HG03196 (cell line): ENCODE results near the gene KCNA3.

Source experiments
- ATAC-seq: cut with Tn5 transposase; IDR thresholded peaks from one replicate; pipeline ENCODE4 v1.9.1; 2021; ENCODE audit not compliant: unreplicated experiment

KCNA3 gene

DNA sequence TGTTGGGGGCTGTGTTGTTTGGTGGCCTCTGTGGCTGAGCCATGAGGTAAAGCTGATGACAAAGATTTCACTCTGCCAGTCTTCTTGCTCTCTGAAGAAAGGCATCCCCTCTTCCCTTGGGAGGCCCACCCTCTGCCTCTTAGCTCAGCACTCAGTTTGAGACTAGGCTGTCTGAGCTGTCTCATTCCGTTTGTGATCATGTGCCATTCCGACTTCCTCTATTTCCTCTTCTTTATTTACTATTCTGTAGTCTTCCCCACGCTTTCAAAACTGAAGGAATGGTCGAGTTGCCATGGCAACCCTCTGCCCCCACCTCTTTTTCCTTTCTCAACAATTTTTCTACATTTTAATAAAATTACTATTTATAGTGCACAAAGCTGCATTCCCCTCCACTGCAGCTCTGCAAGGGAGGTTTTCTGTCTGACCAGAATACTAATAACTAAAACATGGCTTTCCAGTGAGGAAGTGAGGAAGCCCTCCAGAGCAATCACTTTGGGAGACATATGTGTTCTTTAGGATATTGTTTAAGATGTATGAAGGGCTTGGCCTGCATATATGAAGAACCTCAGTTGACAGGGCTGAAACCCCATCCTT, 30.8 kb downstream of the KCNA3 start:
- no peak for ATAC-seq

GRCh38 chr1:110639724-110640386, 34.9 kb downstream of the KCNA3 start:
- no peak for ATAC-seq

DNA sequence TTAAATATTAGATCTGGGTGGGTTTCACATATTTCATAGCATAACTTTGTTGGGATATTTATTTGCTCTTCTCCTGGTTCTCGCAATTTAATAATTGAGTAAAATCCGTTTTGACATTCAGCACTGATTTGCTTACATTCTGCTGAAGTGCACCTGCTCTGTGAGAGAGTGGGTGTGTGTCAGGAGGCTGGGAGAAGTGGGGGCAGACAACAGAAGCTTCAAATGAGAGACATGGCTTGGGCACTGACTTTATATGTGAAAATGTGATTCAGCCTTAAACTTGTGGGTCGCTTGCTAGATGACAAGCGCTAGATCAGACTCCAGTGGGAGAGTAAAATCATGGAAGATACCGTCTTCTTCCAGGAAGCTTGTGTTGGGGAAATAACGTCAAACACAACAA, 36.2 kb downstream of the KCNA3 start:
- no peak for ATAC-seq

- ATAC-seq = no peak
These were observed 36.7 kb downstream of the KCNA3 start for GRCh38 chr1:110638058-110638457.

GRCh38 chr1:110637475-110637874, 37.3 kb downstream of the KCNA3 start:
- ATAC-seq = no peak

- ATAC-seq = no peak
These were observed 38.4 kb downstream of the KCNA3 start for GRCh38 chr1:110636149-110636935.

DNA sequence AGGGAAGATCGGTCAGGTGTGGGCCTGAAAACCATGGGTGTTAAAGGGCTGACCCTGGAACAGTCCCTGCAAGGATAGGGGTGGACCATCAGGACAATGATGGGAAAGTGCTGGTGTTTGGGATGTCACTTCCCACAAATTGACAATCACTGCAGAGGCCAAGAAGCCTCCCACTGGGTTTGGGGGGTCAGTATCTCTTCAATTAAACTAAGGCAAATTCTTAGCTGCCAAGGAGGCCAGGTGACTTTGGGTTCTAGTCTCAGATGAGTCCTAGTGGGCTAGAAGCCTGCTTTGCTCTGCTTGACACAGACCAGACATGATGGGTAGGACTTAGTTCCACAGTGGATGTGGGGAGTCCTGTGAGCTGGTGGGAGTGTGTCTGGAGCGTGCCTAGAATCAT, 39.3 kb downstream of the KCNA3 start:
- ATAC-seq = no peak

- ATAC-seq = peak; percentile 69
These were observed 40.1 kb downstream of the KCNA3 start for GRCh38 chr1:110634455-110635311.

DNA sequence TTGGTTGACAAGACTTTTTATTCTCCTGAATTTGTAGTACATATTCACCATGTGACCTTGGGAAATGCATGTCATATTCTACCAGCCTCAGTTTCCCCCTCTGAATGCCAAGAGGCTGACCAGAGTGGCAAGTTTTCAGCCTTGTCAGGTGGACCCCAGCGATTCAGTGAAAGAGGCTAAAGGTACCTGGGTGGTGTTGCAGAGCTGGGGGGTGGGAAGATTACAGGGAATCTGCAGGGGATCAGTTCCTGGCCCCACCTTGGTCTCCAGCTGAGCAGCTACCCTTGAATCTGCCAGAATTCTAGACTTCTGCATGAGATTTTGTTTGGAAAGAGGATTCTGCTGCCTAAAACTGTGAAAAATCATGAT, 40.7 kb downstream of the KCNA3 start:
- no peak for ATAC-seq

GRCh38 chr1:110633646-110634030, 41.1 kb downstream of the KCNA3 start:
- no peak for ATAC-seq

GRCh38 chr1:110631836-110632620, 42.7 kb downstream of the KCNA3 start:
- no peak for ATAC-seq

- peak; percentile 45 for ATAC-seq
These were observed 43.7 kb downstream of the KCNA3 start for GRCh38 chr1:110630839-110631663.

- no peak for ATAC-seq
These were observed 46.2 kb downstream of the KCNA3 start for GRCh38 chr1:110628323-110629105.

GRCh38 chr1:110627764-110628163, 47.0 kb downstream of the KCNA3 start:
- ATAC-seq = no peak

DNA sequence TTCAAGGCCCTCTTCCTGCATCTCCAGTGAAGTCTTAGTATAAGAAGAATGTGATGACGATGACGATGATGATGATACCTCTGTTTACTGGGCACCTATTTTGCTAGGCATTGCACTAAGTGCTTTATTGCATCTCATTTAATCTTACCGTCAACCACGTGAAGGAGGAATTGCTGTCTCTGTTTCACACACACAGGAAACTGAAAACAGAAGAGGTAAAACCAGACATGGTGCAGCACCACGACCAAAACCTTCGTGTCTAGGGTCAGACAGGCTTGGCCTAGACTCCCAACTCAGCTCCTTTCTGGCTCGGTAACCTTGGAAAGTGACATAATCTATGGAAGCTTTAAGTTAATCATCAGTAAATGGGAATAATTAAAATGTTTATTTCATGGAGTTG, 47.9 kb downstream of the KCNA3 start:
- ATAC-seq = no peak
